HG02973 (cell line): Measurements from ENCODE around the gene STIM1.
"Not testable (repeated sequence)": the region's sequence is repeated elsewhere in the genome, so short reads cannot be mapped to it uniquely, and the experiment has no call there.

ENCODE experiments used
- ATAC-seq: cut with Tn5 transposase; IDR thresholded peaks from one replicate; pipeline ENCODE4 v1.9.1; 2021; ENCODE audit warnings: moderate library complexity; ENCODE audit not compliant: unreplicated experiment

STIM1 gene

DNA sequence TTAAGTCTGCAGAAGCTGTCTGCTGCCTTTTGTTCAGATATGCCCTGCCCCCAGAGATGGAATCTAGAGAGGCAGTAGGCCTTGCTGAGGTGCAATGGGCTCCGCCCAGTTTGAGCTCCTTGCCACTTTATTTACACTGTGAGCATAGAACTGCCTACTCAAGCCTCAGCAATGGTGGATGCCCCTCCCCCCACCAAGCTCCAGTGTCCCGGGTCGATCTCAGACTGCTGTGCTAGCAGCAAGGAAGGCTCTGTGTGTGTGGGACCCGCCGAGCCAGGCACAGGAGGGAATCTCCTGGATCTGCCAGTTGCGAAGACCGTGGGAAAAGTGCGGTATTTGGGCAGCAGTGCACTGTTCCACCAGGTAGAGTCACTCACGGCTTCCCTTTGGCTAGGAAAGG lies 161.1 kb downstream of the STIM1 start:
- ATAC-seq: not testable (repeated sequence)

DNA sequence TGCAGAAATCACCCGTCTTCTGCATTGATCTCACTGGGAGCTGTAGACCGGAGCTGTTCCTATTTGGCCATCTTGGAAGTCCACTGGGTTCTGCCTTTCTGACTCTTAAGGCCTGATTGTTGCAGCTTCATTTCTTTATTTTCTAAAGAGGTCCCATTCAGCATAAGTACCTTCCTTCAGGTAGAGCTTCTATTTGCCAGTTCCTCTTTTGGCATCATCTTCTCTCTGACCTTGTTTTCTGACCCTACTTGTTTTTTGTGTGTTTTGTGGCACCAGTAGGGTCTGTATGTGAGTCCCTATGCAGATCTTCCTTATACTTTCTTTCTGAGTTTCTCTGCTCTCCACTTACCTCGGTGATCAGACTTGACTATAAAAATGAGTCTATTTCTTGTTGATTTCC lies 161.7 kb downstream of the STIM1 start:
- ATAC-seq: no peak

DNA sequence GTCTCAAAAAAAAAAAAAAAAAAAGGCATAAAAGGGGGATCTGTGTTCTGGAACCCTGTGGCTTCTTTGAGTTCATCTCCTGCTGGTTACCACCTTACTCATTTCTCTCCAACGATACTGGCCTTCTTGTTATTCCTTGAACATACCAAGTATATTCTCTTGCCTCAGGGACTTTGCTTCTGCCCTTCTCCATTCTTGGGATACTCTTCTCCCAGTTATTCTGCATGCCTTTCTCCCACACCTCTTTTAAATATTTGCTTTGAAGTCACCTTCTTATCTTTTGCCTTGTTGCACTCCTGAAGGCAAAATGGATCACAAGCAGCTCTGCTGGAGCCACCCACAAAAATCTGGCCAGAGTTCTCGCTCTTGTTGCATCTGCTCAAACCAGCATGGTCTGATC lies 163.2 kb downstream of the STIM1 start:
- ATAC-seq: no peak

- no peak for ATAC-seq
Observed at GRCh38 chr11:4019891-4020290, 164.4 kb downstream of the STIM1 start.

DNA sequence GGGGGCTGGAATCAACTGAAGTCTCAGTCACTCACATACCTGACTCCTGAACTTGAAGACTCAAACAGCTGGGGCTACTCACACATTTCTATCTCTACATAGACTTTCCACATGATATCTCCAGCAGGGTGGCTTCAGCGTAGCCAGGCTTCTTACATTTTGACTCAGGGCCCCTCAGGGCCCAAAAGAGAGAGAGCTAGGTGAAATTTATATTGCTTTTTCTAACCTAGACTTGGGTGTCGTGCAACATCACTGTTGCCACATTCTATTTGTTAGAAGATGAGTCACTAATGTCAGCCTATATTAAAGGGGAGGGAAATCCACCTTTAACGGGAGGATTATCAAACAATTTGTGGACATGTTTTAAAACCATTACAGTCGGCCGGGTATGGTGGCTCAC lies 167.2 kb downstream of the STIM1 start:
- no peak for ATAC-seq

- ATAC-seq: no peak
Observed at GRCh38 chr11:4025248-4025966, 169.9 kb downstream of the STIM1 start.

DNA sequence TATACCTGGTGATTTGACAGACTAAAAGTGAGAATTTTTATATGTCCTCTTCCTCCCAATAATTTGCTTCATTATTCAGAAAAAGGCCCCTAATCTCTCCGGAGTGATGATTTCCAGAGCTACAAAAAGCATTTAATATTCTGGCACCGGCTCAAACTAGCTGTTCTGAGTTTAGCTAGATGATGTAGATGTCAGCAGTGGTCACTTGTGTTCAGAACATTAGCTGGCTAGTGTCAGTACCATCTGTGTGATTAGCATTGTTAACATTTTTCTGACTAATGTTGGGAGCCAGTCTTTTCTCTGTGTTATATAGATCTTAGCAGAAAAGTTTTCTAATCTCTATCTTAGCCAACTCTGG lies 170.5 kb downstream of the STIM1 start:
- ATAC-seq: no peak

GRCh38 chr11:4026389-4026788 lies 170.9 kb downstream of the STIM1 start:
- ATAC-seq: no peak

DNA sequence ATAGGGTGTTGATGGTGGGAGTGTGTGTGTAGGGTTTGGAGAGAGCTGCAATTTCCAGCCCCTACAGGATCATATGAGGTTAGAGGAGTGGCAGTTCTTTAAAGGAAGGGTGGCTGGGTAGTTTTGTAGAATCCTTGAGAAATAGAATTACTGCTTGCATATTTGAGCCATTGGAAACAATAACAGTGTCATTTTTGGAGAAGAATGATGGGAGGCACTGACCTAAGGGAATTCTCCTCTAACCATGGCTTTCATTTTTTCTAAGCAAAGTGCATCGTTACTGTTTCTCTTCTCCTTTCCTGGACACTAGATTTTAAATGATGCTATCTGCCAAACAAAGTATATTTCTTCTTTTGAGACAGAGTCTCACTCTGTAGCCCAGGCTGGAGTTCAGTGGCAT lies 172.3 kb downstream of the STIM1 start:
- ATAC-seq: no peak

GRCh38 chr11:4030197-4030596 lies 174.7 kb downstream of the STIM1 start:
- ATAC-seq: no peak

DNA sequence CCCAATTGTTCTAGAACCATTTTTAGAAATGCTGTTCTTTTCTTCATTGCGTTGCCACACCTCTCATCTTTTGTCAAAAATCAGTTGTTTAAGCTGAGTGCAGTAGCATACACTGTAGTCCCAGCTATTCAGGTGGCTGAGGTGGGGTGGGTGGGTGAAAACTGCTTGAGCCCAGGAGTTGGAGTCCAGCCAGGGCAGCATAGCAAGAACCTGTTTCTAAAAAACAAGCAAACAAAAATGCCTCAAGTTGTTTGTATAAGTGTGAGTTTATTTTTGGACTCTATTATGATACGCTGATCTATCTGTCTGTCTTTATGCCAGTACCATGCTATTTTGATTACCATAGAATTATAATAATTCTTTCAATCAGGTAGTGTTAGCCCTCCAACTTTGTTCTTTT lies 176.6 kb downstream of the STIM1 start:
- no peak for ATAC-seq

DNA sequence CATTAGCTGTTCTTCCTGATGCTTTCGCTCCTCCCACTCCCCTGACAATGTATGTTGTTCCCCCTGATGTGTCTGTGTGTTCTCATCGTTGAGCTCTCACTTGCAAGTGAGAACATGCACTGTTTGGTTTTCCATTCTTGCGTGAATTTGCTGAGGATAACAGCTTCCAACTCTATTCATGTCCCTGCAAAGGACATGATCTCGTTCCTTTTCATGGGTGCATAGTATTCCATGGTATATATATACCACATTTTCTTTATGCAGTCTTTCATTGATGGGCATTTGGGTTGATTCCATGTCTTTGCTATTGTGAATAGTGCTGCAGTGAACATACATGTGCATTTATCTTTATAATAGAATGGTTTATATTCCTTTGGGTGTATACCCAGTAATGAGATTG lies 180.5 kb downstream of the STIM1 start:
- ATAC-seq: no peak

DNA sequence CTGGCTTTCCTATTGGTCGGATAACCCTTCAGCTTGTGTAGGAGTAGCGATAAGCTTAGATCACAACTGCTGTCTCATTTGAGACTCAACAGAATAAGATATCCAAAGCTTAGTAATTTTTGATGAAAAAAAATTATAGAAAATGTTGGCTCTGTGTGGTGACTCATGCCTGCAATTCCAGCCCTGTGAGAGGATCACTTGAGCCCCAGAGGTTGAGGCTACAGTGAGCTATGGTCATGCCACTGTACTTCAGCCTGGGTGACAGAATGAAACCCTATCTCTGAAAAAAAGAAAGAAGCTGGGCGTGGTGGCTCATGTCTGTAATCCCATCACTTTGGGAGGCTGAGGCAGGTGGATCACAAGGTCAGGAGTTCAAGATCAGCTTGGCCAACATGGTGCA lies 183.5 kb downstream of the STIM1 start:
- ATAC-seq: no peak

GRCh38 chr11:4040461-4040860 lies 185.0 kb downstream of the STIM1 start:
- ATAC-seq: no peak

GRCh38 chr11:4041731-4042391 lies 186.4 kb downstream of the STIM1 start:
- no peak for ATAC-seq

DNA sequence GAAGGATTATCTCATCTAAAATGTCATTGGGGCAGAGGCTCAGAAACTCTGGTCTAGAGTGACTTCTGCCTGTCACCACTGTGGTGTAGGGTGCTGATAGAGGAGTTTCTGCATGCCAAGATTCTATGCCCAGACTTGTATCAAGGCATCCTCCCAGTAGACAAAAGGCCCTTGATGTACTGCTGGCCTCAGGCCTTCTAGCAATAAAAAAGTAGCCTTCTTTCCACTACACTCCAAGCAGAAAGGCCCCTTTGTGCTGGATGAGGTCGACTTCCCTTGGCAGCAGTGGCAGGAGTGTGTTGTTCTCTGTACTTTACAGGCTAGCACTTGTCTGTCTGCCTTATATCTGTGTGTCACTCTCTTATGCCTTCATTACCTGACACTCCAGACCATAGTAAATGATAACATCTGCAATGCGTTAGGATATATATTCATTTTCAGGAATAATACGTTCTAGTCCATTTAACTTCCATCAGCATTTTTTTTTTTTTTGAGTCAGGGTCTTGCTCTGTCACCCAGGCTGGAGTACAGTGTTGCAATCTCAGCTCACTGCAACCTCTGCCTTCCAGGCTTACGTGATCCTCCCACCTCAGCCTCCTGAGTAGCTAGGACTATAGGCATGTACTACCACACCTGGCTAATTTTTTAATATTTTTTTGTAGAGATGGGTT lies 189.6 kb downstream of the STIM1 start:
- ATAC-seq: no peak

DNA sequence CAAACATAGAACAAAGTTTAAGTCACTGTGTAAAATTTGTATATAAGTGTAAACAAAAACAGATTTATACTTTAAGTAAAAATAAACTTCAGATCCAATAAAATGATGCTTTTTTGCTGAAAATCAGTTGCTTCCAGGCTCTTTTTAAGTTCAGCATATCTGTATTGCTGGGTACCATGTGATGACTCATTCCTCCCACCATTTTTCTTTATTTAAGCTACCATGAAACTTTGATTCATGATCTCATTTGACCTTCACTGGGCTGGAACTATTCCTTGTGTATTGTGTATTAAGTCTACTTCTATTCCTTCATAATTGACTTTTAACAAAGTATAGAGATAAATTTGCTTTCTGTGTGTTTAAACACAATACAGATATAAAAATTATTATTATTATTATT lies 192.9 kb downstream of the STIM1 start:
- ATAC-seq: no peak

DNA sequence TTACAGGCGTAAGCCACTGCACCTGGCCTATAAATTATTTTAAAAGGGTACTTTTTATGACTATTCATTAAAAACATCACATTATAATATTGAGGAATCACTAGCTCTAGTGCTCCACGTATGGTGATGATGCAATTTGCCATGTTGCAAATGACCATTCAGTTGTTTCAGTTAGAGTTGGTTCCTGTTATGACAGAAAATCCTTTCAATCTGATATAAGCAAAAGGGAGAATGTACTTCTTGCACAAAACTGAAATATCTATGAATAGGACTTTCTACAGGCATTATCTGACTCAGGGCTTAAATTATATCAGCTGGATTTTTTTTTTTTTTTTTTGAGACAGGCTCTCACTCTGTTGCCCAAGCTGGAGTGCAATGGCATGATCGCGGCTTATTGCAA lies 193.5 kb downstream of the STIM1 start:
- no peak for ATAC-seq

DNA sequence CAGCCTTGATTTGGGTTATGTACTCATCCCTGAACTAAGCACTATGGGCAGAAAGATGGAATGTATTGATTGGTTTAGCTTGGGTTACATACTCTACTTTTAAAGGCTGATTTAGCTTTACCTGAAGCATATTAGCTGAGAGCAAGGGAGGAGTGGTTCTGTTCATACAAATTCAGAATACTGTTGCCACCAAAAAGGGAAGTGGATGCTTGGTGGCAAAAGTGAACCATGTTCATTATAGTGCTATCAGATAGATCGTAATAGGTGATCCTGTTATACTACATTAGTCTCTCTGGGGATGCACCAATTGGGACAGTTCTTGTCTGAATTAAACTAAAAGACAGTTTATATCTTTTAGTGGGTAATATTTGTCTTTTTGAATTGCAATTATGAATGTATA lies 194.7 kb downstream of the STIM1 start:
- ATAC-seq: no peak

GRCh38 chr11:4053200-4053599 lies 197.7 kb downstream of the STIM1 start:
- ATAC-seq: not testable (repeated sequence)

DNA sequence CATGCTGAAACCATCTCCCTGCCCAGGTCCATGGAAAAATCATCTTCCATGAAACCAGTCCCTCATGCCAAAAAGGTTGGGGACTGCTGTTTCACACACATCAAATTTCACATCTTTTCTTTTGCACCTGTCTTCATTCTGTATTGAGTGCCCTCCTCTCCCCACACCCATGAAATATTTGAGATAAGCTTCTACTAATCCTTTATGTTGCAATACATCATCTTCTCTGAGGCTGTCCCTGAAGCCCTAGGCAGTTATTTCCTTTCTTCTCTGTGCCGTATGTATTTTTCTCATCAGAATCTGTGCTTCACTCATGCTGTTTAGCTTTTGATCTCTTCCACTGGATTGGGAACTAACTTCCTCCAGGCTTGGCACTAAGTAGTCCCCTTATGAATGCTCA lies 199.2 kb downstream of the STIM1 start:
- ATAC-seq: no peak

GRCh38 chr11:4059424-4059823 lies 204.0 kb downstream of the STIM1 start:
- ATAC-seq: no peak
